ENCODE data around the gene DYNLT4.
"Not testable (repeated sequence)": the region's sequence is repeated elsewhere in the genome, so short reads cannot be mapped to it uniquely, and the experiment has no call there.

The DYNLT4 gene

GRCh38 chr1:44808063-44808937, 1.1 kb upstream of the DYNLT4 start, which contains the start of gene BTBD19:
Gene BTBD19 (plus strand): TSS chr1:44808523. CDS start chr1:44808821, 298 bp downstream.
- peak; percentile 84 for DNase-seq

- DNase-seq: peak; percentile 94
Observed at GRCh38 chr1:44807364-44808062, 362 bp upstream of the DYNLT4 start.

GRCh38 chr1:44806025-44806703, 987 bp downstream of the DYNLT4 start:
- peak; percentile 40 for DNase-seq

GRCh38 chr1:44805311-44806024, 1.7 kb downstream of the DYNLT4 start:
- peak; percentile 27 for DNase-seq

GRCh38 chr1:44803312-44804095, 3.6 kb downstream of the DYNLT4 start:
- peak; percentile 33 for DNase-seq

GRCh38 chr1:44803062-44803311, 4.2 kb downstream of the DYNLT4 start:
- no peak for DNase-seq

- DNase-seq: no peak
Observed at GRCh38 chr1:44802306-44803061, 4.7 kb downstream of the DYNLT4 start.

- DNase-seq: peak; percentile 56
Observed at GRCh38 chr1:44801491-44802305, 5.5 kb downstream of the DYNLT4 start.

GRCh38 chr1:44799770-44800584, 7.2 kb downstream of the DYNLT4 start, which contains the start of gene PLK3:
Gene PLK3 (plus strand): TSS chr1:44800377. CDS start chr1:44800464, 87 bp downstream.
- DNase-seq: peak; percentile 99

GRCh38 chr1:44798481-44799365, 8.4 kb downstream of the DYNLT4 start:
- DNase-seq: no peak

GRCh38 chr1:44797886-44798285, 9.3 kb downstream of the DYNLT4 start:
- DNase-seq: not testable (repeated sequence)

GRCh38 chr1:44792736-44793502, 14.2 kb downstream of the DYNLT4 start:
- DNase-seq: no peak

- no peak for DNase-seq
Observed at GRCh38 chr1:44790968-44791801, 16.0 kb downstream of the DYNLT4 start.

GRCh38 chr1:44788120-44788860, 18.9 kb downstream of the DYNLT4 start, which contains the start of gene BEST4:
Gene BEST4 (minus strand): TSS chr1:44788170. CDS start chr1:44787705, 465 bp downstream.
- DNase-seq: no peak

GRCh38 chr1:44787506-44787905, 19.6 kb downstream of the DYNLT4 start:
- DNase-seq: no peak
